HT1080 (cell line): Measurements from ENCODE around the gene MT3. TPM values are rescaled to one million over a fixed set of nuclear protein-coding genes. Genes with fewer than 3 reads are reported as not detected.

ENCODE experiments used
- DNase-seq: peaks from one replicate; pipeline ENCODE4 v3.0.0-alpha.2; 2015; ENCODE audit warnings: low read depth
- polyA plus RNA-seq, 2 experiments: library from polyadenylated mRNA; depleted of rRNA; stranded (reverse); fragments of >200 nt; gene quantifications; 2 replicates each; pipeline ENCODE4 v1.2.3, GENCODE V29; 2015
- total RNA-seq: library from RNA; depleted of rRNA; stranded (reverse); fragments of >200 nt; shearing (Covaris generic); gene quantifications from 2 replicates; pipeline ENCODE4 v1.2.3, GENCODE V29; 2014; rRNA removed

Gene MT3
- total RNA-seq: not detected in 2 replicates
- polyA plus RNA-seq (2015; cell fraction: cytosol; rRNA removed): not detected in 2 replicates
- not detected in 2 replicates for polyA plus RNA-seq (2015; cell fraction: nucleus; rRNA removed)

GRCh38 chr16:56589141-56590039 is at the start of gene MT3:
Gene MT3, plus strand, starts transcription at chr16:56589528. Its CDS starts 63 bp downstream, at chr16:56589591.
- no peak for DNase-seq

DNA sequence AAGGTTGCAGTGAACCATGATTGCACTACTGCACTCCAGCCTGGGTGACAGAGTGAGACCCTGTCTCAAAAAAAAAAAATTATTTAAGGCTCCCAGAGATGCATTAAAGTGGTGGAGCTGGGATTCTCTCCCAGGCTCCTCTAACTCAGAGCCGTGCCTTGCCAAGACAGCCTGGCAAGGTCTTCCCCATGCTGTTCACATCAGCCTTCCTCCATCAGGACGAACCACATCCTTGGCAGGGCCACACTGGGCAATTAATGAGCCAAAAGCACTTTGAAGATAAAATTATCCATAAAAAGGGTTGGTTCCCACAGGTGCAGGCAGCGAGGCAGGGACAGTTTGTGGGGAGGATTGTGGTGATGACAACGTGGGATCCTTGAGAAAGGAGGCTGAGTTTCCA is 49.7 kb upstream of the MT3 start:
- no peak for DNase-seq

- no peak for DNase-seq
Measured at GRCh38 chr16:56542039-56542438, 47.3 kb upstream of the MT3 start.

GRCh38 chr16:56547120-56547948 is 42.0 kb upstream of the MT3 start:
- peak; percentile 80 for DNase-seq

- no peak for DNase-seq
Measured at GRCh38 chr16:56547949-56548567, 41.3 kb upstream of the MT3 start.

DNA sequence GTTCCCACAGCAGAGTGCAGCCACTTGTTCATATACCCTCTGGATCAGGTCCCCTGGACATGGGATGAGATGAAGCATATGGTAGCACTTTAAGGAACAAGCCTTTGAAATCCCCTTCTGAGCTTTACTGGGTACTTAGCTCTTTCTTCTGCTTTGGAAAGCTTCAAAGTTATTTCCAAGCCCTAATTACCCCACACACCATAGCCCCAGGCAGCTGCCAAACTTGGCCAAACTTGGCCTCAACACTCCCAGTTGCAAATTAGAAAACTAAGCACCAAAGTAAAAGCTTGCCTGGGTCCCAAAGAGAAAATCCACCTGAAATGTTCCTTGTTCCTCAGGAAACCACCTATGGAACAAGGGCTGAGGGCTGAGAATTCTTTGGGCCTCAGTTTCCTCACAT is 40.2 kb upstream of the MT3 start:
- DNase-seq: no peak

GRCh38 chr16:56549744-56550385 is 39.5 kb upstream of the MT3 start:
- DNase-seq: no peak

GRCh38 chr16:56551796-56552738 is 37.3 kb upstream of the MT3 start:
- no peak for DNase-seq

- no peak for DNase-seq
Measured at GRCh38 chr16:56554441-56554840, 34.9 kb upstream of the MT3 start.

GRCh38 chr16:56558024-56558747 is 31.1 kb upstream of the MT3 start:
- DNase-seq: peak; percentile 89

GRCh38 chr16:56559109-56559508 is 30.2 kb upstream of the MT3 start:
- no peak for DNase-seq

- DNase-seq: no peak
Measured at GRCh38 chr16:56560447-56560846, 28.9 kb upstream of the MT3 start.

DNA sequence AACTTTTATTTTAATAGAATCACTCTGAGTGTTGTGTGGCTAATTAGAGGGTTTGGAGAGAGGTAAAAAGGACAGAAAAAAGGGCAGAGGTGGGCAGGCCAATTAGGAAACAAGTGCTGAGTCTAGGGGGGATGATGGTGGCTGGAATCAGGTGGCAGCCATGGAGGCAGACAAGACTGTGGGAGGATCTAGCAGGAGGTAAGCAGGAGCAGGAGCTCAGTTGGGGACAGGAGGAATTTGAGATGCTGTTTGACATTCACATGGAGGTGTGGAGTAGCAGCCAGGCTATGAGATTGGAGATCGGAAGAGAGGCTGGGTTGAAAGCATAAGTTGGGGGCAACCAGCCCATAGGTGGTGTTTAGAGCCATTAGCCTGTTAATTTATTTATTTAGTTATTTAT is 28.2 kb upstream of the MT3 start:
- DNase-seq: no peak

DNA sequence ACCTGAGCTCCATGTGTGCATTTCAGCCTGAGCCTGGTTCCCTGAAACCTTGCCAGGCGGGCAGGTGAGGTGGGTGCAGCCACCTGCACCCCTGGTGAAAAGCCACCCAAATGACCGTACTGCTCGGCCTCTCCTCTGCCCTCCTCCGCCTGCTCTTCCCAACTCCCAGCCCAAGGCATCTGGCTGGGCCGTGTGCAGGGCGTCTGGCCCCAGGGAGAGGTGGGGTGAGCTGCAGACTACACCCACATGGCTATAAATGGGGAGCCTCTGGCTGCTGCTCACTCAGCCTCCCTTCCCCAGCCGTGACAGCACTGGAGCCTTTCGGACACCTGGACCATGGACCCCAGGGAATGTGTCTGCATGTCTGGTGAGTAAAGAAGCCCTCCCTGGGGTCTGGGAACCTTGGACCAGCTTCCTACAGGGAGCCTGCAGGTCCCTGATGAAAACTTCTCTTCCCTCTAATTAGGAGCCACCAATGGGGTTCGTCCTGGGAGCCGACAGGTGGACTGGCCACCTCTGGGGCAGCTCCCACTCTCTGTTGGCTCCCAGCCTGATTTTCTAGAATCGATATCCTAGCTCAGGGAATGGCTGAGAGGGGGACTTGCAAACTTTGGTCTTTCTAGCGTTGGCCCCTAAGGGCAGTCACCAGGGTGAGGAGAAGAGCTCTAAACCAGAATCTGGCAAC is 24.4 kb upstream of the MT3 start, which contains the start of gene MT4:
Gene MT4 (plus strand): TSS at position 281 of the 685 bp plus-strand sequence. CDS start 56 bp downstream, at position 337.
- DNase-seq: no peak

DNA sequence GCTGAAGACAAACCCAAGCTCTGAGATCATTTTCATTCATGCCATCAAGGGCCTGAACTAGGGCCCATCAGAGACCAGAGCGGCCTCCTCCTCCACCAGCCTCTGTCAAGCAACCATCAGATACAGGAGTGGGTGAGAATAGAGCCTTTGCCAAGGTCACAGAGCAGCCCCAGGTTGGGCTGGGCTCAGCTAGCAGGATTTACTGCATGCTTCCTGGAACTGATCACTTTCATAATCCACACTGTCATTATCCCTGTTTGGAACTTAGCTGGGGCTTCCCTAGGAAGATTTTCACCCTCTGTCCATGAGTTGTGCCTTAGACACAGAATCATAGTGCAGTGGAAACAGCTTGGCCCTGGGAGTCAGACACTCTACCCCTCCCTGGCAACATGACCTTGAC is 19.4 kb upstream of the MT3 start:
- DNase-seq: no peak

- no peak for DNase-seq
Measured at GRCh38 chr16:56571525-56571924, 17.8 kb upstream of the MT3 start.

DNA sequence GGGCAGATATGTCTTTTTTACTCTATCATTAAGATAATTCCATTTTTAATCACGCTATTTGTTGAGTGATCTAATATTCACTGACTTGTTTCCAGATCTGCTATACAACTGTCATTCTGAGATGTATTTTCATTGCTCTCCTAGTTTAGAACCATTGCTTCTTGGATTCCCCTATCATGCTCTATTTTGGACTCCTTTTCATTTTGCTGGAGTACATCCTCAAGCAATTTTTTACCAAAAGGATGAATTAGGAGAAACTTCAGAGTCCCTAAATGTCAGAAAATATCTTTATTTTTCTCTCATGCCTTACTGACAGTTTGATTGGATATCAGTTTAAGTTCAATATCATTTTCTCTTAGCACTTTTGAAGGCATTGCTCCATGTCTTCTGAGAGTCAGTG is 14.7 kb upstream of the MT3 start:
- no peak for DNase-seq

GRCh38 chr16:56576585-56577299 is 12.6 kb upstream of the MT3 start:
- peak; percentile 67 for DNase-seq
